Renal pelvis (tissue), 4 donors: ENCODE results near the gene DHRS4. TPM values are rescaled to one million over a fixed set of nuclear protein-coding genes. Genes with fewer than 3 reads are reported as not detected.
"Not testable (repeated sequence)": the region's sequence is repeated elsewhere in the genome, so short reads cannot be mapped to it uniquely, and the experiment has no call there.

Source experiments
- DNase-seq: peaks from one replicate; pipeline ENCODE4 v3.0.0-alpha.2; 2013
- polyA plus RNA-seq, 3 donors: library from polyadenylated mRNA; unstranded; fragments of 120-200 nt; gene quantifications; one replicate each; pipeline ENCODE4 v1.2.1, GENCODE V29; 2013; ENCODE audit not compliant: insufficient read length in 3 of 3

The DHRS4 gene
- polyA plus RNA-seq, 3 donors: 56.3 to 69.2 (median 65.6) TPM

DNA sequence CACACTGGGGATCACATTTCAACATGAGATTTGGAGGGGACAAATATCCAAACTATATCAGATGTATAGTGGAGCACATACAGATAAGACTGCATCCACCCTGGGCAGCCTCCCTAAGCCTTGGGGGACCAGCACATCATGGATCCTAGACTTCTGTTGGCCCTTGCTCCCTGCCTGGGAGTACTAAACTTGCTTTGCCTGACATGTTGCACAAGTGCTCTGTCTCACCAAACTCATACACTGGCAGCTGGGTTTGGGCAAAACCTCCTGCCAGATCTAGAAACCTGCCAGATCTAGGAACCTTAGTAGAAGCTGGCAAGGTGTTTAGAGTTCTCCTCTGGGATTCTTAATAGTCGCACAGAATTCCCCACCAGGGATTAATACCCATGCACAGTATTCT is 18.4 kb upstream of the DHRS4 start:
- DNase-seq: no peak

DNA sequence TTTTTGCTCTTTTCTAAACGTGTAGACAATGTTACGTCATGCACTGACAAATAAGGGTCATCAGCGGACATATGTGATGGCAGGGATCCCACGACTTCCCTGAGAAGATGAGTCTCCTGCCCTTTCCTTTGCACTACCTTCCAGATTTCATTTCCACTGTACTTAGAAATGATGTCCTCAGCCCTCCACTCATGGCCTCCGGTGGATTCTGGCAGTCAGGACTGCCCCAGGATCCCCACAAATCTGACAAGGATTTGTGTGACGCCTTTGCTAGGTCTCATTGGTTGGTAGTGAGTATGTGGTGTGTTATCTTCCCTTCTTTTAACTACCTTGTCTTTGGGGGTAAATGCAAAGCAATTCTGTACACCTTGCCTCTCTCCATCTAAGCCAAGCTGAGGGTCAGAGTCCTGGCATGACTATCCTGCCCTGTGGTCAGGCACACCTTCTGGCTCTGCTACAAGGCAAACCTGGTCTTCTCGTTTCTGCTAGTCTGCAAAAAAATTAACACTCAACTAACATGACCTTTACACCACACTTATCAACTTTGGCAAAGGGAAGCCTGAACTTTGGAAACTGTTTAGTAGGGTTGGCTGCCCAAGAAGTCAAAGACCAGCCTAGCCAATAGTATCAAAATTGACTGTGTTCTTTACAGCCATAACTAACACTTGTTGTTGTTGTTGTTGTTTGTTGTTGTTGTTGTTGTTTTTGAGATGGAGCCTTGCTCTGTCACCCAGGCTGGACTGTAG is 17.3 kb upstream of the DHRS4 start:
- no peak for DNase-seq

DNA sequence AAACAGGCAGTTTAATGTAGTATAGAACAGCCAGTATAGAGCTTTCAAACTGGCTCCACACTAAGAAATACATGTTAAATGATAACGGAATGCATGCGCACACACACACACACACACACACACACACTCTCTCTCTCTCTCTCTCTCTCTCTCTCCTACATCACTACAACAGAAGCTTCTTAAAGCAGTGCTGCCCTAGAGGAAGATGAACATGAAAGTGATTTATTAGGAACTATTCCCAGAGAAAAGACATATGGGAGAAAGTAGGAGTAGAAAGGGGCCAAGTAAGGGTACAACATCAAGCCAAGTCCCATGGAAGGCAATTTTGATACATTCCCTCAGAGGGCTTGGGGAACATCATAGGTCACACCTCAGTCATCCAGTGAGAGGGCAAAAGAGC is 16.4 kb upstream of the DHRS4 start:
- peak; percentile 71 for DNase-seq

DNA sequence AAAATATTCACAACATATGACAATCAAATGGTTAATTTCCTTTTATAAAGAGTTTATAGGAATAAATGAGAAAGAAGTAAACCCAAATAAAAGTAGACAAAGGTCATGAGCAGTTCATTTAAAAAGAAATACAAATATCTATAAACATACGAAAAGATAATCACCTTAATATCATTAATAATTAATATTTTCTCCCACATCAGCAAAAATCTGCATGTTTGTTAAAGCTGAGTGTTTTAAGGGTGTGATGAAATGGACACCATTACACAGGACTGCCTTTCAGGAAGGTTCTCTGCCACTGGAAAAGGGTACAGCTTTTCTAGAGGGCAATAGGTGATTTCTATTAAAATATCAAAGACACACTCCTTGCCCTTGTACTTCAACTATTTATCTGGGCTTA is 14.7 kb upstream of the DHRS4 start:
- no peak for DNase-seq

DNA sequence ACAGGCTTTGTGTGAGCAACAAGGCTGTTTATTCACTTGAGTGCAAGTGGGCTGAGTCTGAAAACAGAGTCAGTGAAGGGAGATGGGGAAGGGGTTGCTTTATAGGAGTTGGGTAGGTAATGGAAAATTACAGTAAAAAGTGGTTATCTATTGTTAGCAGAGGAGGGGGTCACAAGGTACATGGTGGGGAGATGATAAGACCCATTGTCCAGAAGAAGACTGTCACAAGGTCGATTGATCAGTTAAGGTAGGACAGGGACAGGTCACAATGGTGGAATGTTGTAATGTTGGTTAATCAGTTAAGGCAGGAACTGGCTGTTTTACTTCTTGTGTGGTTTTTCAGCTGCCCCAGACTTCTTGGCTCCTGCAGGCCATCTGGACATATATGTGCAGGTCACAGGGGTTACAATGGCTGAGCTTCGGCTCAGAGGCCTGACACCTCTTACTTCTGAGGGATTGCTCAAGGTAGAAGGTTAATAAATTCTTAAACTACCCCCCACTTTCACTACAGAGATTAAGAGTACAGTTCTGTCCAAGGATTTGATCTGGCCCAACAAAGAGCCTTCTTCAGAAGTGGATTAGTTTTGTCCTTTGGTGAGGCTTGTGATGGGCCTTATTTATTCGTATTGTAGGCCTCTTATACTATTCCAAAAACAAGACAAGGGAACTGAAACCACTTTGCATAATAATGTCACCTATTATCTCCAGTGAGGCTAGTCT is 13.8 kb upstream of the DHRS4 start:
- no peak for DNase-seq

DNA sequence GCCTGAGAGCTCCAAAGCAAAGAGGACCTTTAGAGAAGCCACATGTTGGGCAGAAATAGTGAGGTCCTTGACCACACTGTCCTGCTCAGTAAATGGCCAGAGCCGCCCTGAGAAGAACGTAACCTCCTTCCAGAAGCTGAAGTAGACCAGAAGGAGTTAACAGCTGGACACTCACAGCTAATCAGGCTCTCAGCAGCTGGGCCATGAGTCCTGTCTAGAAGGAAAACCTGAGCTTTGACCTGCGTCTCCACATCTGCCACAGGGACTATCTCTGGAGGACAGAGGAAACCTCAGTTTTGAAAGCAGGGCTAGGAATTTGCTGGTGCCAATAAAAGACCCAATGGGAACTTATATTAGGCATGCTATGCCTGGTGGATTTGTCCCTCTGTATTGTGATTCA is 12.3 kb upstream of the DHRS4 start:
- DNase-seq: no peak

DNA sequence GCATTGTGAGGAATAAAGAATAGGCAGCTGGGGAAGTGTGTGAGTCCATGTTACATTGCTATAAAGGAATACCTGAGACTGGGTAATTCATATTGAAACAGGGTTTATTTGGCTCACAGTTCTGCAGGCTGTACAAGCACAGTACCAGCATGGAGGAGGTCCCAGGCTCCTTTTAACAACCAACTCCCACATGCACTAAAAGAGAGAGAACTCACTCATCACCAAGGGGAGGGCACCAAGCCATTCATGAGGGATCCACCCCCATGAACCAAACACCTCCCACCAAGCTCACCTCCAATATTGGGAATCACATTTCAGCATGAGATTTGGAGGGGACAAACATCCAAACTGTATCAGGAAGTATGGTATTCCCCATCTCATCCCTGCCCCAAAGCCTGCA is 11.9 kb upstream of the DHRS4 start:
- no peak for DNase-seq

DNA sequence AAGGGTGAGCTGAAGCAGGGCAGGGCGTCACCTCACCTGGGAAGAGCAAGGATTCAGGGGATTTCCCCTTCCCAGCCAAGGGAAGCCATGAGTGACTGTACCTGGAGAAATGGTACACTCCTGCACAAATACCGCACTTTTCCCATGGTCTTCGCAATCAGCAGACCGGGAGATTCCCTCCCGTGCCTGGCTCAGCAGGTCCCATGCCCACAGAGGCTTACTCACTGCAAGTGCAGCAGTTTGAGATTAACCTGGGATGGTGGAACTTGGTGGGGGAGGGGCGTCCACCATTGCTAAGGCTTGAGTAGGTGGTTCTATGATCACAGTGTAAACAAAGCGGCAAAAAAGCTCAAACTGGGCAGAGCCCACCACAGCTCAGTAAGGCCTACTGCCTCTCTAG is 11.0 kb upstream of the DHRS4 start:
- no peak for DNase-seq

DNA sequence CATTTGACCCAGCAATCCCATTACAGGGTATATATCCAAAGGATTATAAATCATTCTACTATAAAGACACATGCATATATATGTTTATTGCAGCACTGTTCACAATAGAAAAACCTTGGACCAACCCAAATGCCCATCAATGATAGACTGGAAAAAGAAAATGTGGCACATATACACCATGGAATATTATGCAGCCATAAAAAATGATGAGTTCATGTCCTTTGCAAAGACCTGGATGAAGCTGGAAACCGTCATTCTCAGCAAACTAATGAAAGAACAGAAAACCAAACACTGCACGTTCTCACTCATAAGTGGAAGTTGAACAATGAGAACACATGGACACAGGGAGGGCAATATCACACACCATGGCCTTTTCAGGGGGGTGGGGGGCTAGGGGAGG is 4.5 kb upstream of the DHRS4 start:
- not testable (repeated sequence) for DNase-seq

- no peak for DNase-seq
Measured at GRCh38 chr14:23950411-23951135, 3.0 kb upstream of the DHRS4 start.

DNA sequence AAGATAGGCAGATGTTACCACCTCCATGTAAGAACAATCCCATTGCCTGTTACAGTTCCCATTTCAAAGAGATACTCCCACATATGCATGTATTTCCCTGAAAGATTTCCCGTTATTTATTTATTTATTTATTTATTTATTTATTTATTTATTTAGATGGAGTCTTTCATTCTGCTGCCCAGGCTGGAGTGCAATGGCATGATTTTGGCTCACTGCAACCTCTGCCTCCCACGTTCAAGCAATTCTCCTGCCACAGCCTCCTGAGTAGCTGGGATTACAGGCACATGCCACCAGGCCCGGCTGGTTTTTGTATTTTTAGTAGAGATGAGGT is 2.5 kb upstream of the DHRS4 start:
- DNase-seq: not testable (repeated sequence)

- DNase-seq: no peak
Measured at GRCh38 chr14:23951590-23952201, 1.9 kb upstream of the DHRS4 start.

DNA sequence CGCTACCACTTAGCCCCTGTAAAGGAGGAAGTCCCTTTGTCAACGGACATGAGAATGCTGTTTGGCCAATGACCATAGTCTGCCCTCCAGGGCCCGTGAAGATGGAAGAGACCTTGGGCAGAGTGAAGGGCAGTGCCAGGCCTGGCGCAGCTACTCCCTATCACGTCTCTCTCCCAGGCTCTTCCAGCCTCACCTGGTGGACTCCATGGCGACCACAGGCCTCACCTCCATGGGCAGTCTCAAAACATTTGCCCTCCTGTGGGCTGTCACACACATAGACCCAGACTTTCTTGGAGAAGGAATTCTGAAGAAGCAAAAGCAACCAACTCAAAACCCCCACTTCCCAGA is 480 bp upstream of the DHRS4 start:
- DNase-seq: not testable (repeated sequence)

GRCh38 chr14:23954279-23954614 is 677 bp downstream of the DHRS4 start:
- DNase-seq: not testable (repeated sequence)

- not testable (repeated sequence) for DNase-seq
Measured at GRCh38 chr14:23954965-23955364, 1.4 kb downstream of the DHRS4 start.

DNA sequence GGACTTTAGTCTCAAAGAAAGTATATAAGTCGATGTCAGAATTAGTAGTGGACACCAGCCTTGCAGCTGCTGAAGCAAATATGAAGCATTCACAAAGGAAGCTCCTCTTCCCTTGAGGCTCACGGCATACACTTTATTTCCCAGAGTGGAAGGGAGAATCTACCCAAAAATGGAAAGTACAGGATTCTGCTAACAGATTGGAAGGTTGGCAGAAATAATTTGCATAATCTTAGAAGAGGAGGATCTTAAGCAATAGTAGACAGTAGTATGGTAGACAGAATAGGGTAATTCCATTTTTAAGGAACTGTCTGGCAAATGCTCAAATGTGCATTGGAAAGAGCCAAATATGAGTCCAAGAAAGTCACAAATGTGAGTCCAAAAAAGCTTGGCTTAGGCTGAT is 2.2 kb downstream of the DHRS4 start:
- not testable (repeated sequence) for DNase-seq

DNA sequence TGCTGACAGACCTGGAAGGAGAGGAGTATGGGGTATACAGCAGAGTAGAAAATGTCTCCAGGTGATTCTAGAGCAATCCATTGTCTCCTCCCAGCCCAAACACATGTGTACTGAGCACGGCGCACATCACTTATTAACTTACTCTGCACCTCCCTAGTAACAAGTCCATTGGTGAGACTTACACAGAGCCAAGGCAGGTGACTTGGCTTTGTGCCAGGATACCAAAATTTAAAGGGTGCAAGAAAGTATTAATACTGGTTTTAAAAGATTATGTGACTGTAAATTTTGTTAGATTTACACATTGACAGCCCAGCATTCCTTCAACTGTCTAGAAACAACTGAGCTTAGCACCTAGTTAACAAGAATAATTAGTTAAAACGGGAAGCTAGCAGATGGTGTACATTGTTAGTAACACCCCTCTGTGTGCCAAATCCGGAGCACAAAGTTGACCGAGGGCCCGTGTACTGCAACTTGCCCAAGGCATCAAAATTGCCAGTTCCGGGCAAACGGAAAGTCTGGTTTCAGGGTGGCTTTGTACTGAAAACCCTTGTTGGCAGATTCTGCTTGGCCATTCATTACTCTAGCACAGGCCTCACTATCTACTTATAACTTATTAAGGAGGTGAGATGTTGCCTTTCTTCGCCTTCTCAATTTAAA is 4.5 kb downstream of the DHRS4 start:
- not testable (repeated sequence) for DNase-seq

DNA sequence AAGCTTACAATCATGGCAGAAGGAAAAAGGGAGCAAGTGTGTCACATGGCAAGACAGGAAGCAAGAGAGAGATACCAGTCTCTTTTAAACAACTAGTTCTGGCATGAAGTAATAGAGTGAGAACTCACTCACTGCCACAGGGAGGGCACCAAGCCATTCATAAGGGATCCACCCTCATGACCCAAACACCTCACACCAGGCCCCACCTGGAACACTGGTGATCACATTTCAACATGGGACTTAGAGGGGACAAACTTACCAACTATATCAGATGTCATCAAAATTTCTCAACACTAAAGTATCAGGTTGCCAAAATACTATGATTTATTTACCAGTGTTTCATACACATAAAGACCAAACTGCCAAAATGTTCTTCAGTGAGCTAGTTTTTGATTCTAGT is 7.3 kb downstream of the DHRS4 start:
- not testable (repeated sequence) for DNase-seq

DNA sequence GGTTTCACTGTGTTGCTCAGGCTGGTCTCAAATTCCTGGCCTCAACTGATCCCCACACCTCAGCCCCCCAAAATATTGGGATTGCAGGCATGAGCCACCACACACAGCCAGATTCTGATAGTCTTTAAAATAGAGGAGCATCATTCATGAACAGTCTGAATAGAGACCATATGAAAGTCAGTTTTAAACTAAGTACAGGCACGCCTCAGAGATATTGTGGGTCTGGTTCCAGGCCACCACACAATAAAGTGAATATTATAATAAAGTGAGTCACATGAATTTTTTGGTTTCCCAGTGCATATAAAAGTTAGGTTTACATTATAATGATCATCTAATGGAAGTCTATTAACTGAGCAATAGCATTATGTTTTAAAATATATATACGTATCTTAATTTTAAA is 8.1 kb downstream of the DHRS4 start:
- DNase-seq: not testable (repeated sequence)

DNA sequence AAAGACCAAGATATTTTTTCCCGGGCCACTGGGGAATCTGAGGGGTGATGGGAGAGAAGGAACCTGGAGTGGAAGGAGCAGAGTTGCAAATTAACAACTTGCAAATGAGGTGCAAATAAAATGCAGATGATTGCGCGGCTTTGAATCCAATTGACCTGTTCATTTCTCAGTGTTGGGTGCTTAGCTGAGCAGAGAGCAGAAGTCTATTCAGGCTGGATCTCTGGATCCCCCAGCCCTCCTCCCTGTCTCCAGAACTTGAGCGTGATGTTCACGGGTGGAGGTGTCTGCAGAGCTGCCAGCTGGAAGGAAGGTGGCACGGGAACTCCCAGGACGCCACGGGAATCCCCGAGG is 15.5 kb downstream of the DHRS4 start:
- not testable (repeated sequence) for DNase-seq

- not testable (repeated sequence) for DNase-seq
Measured at GRCh38 chr14:23969481-23970282, 16.1 kb downstream of the DHRS4 start.

DNA sequence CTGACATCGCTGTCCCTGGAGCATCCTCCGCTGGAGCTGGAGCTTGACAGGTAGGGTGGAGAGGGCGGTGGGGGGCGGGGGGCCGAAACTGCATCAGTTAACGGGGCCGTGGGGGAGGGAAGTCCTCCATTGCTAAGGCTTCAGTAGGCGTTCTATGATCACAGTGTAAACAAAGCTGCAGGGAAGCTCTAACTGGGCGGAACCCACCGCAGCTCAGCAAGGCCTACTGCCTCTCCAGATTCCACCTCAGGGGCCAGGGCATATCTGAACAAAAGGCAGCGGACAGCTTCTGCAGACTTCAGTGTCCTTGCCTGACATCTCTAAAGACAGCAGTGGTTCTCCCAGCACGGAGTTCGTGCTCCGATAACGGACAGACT is 16.7 kb downstream of the DHRS4 start:
- not testable (repeated sequence) for DNase-seq
